HG03159 (cell line): ENCODE data around the gene KSR1.
A peak's percentile ranks its signal among the peaks of the same experiment; 100 is the strongest.

Source experiments
- ATAC-seq: cut with Tn5 transposase; IDR thresholded peaks from one replicate; pipeline ENCODE4 v1.9.1; 2021; ENCODE audit warnings: mild to moderate bottlenecking, moderate library complexity; ENCODE audit not compliant: unreplicated experiment

The KSR1 gene

DNA sequence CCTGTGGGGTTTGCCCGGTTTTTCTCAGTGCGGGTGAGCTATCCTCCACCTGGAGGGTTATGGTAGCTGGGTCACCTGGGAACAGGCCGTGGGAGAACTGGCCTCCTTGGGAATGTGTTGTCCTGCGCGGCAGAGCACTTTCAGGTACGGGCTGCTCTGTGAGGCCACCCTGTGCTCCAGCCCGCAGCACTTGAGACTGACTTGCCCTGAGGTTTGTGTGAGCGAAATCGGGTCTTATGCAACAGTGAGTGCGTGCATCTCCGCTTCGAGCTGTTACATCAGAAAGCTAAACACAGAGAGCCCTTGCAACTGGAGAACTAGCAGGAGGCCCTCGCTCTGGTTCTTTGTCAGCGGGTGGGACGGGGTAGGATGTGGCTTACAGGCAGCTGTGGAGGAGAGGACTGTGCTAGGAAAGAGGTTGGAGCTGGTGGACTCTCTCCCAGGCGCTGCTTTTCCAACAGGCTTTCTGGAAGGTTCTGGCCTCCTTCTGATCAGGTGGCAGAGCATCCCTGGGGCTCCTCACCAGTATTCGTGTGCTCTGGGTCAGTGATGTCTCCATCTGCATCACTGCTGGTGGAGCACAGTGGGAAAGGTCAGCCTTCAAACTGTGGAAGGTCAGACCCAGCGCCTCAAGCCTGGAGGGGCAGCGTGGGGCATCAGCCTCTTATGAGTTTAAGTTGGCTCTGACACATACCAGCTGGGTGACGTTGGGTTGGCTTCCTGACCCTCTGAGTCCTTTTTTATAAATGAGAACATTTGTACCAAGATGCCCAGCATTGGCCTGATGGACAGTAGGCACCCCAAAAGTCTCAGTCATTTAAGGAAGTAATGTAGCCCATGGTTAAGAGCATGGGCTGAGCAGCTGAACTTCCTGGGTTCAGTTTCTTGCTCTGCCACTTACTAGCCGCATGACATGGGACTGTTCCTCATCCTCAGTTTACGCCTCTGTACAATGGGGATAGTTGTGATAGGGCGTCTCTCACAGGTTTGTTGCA, 76.3 kb downstream of the KSR1 start:
- no peak for ATAC-seq

DNA sequence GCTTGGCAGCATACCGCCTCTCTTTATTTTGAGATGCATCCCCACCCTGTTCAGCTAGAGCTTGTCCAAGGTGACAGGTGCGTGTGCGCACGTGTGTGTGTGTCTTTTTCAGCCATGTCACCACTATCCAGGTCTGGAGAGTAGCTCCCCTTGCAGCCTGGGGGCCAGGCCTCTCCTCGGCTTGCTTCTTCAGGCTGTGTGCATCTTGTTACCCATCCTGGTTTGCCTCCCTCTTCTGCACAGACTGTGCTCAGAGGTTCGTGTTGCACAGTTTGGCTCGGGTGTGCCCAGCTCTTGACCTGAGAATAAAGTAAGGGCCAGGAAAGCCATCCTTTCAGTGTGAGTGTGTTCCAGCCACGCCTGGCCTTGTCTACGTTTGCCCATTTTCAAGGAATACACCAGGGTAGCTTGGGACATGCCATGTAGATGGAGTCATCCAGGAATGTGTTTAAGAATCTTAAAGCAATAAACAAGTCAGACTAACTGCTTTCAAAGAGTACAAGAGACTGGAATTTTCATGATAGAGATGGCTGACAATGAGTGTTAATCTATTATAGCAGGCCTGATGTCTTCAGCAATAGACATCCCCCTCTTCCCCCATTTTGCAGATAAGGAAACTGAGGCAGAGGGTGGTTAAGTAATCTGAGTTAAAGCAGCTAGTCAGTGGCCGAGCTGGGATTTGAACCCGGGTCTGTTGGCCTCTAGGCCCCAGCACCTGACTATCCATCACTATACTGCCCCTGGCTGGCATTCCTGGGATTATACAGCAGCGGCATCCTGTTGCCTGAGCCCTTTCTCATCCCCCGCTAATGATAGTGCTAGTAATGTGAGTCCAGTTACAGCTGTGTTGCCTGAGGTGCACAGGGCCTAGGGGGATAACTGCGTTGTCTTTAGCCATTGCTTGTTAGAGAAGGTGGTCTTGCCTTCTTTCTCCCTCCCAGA, 77.9 kb downstream of the KSR1 start:
- no peak for ATAC-seq

DNA sequence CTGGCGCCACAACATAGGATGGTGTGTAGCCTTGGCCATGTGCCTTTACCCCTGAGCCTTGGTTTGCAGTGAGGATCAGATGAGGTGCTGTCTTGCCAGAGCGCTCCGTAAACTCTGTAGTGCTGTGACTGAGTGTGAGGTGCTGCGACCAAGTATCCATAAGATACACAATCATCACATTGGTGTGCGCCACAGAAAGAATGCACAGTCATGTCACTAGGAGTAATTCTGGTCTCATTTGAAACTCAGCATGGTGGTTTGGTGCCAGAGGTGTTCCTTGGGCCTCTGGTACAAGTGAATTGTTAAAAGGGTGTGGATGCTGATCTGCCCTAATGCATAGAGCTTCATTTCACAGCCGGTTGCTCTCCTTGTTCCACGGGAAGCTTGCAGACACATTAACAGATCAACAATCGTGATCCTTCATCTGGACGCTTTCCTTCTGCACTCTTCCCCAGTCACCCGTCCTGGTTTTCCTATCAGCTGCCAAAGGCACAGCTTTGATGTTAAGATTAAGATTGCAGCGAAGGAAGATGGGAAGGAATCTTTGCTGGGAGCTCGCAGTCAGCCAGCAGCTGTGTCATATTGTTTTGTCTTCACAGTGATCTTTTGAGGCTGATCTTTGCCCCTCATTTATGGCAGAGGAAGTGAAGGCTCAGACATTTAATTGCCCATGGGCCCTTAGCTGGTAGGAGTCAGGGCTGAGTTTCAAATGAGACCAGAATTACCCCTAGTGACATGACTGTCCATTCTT, 79.1 kb downstream of the KSR1 start:
- ATAC-seq: no peak

DNA sequence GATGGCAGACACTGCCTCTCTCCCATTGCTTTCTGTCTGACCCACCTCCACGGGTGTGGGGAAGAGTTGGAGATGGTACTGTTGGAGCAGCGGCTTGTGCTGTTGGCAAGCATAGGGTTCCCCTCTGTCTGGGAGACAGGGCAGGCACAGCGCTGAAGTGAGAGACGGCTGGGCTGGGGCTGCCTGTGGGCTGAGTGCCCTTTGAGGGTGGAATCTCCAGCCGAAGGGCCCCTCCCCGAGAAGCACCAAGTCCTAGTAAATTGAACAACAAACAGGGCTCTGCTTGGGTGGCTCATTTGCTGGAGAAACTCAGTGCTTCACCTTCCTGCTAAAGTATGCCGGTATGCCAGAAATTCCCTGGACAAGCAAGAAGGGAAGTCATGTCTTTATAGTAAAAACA, 79.7 kb downstream of the KSR1 start:
- no peak for ATAC-seq

DNA sequence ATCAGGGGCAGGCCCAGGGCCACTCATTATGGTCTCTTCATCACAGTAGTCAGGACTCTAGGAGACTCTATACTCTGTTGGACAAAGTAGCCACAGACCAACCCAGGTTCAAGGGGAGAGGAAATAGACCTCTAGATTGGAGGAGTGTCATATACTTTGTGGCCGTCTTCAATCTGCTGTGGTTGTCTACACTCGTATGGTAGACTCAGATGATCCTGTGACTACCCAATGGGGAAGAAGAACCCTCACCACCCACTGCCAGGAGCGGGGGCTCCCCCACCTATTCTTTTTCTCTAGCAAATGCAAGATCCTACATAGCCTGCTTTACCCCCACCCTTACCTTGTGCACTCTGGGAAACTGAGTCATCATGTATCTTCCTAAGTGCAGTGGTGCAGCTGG, 80.5 kb downstream of the KSR1 start:
- ATAC-seq: no peak

DNA sequence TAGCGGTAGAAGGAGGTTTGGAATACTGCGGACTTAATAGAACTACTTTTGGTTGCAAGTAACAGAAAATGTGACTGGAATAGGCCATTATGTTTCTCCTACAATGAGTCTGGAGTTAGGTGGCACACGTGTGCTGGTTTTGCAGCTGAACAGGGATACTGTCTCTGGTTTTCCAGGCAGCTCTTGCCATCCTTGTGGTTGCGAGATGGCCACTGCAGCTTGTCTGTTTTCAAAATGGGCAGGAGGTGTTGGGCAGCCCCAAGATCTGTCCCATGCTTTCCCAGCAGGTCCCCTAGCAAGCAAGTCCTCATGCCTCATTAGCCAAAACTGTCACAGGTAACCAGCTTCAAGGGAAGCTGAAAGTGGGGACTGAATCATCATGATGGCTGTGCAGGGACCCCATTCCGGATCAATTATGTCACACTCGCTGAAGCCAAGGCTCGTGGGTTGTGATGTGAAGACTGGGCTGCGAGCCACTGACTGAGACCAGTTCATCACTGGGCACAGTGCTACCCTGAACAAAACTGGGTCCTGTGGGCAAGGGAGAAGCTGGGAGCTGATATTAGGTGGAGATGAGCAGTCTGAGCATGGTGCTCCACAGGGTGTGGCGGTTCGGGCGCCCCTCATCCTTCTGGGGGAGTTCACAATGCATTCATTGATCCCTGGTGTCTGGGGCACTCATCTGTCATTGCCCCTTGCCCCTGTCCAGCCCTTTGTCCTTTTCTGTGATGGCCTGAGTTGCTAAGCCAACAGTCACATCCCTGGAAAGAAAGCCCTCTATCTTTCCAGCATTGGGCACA, 82.1 kb downstream of the KSR1 start:
- ATAC-seq: no peak

DNA sequence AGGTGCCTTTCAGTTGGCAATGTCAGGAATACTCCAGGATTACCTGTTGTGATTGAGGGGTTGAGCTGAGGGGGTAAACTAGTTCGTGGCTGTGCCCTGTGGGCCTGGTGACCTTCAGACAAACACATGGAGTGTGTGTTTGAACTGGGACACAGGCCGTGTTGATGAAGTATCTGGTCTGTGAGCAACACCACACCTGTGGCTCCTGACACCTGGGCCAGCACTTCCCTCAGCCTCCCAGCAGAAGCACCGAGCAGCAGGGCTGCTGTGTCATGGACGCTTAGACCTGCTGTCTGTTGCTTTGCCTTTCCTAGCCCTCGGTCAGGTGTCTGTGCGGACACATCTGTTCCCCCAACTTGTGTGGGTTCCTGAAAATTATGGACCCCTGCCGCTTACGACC, 82.9 kb downstream of the KSR1 start:
- no peak for ATAC-seq

DNA sequence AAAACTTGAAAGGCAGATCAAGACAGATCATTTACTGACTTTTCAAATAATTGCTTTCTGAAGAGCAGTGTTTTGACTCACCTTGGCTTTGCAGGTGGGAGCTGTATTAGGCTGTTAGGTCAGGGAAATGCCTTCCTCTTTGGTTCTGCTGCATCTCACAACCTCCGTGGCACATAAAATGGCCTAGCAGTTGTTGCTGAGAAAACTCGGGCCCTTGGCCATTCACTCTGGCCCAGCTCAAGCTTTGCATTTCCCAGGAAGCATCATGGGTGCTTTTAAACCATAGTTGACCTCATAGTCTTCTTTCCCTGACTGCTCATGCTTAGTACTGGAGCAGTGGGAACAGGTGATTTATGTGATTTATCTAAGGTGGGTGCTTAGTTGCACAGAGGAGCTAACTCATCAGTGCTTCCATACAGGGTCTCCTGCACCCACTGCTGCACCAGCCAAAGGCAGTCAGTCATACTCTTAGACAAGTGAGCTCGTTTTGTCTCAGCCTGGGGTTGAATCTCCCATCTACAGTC, 83.6 kb downstream of the KSR1 start:
- no peak for ATAC-seq

DNA sequence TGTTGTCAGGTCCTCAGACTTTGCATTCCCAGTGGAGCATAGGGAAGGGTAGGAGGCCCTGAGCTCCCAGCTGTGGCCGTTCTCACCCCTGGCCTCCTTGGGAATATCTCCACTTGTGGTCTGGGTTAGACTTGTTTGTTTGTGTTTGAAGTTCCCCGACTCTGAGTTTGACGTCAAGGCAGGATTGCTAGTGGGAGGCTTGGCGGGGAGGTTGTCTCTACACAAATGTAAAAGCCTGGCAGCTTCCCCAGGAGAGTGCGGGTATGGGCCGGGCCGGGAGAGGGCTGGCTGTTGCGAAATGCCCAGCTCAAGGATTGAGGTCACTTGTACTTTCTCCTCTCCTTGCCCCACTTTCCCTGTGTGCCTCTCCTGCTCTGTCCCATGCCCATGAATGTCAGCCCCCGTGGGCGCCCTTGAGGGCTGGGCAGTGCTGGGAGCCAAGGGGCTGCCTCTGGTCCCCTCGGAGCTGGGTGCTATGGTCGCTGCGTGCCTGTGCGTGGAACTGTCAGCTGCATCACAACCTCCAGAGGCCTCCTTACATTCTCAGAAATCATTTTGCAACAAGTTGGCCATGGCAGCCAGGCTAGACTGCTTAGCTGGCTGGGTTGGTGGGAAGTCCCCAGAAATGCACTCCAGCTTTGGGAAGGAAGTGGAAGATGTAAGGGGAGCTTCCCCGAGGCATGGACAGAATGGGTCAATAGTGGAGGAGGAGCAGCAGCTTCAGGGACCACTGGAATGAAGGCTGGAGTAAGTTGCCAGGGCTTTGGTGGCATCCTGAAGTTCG, 84.3 kb downstream of the KSR1 start:
- no peak for ATAC-seq

DNA sequence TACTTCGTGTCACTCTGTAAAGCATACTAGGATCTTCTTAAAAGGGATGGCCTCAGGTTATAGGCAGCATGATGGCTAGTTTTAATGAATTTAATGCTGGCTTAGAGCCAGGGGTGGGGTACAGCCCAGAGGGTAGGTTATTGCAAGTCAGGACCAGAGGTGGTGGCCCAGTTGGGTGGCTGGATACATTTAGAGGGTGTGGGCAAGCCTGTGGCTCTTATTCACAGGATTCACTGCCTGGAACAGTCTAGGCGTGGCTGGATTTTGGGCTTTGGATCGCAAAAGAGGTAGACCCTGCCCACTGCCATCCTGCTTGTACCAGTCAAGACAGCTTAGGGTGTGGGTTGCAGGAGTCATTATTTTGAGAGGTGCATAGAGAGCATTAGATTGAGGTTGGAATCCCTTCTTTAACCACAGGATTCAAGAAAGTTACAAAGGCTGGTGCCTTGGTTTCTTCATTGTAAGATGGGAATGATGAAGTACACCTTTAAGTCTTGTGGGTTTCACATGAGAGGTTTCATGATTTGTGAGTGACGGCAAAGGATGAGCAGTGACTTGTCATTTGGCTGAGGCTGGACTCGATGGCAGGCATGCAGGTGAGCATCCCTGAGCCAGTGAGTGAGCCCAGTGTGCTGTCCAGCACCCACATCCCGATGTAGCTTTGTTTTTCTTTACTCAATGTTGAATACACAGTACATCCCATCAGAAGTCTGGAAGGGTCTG, 85.2 kb downstream of the KSR1 start:
- no peak for ATAC-seq

DNA sequence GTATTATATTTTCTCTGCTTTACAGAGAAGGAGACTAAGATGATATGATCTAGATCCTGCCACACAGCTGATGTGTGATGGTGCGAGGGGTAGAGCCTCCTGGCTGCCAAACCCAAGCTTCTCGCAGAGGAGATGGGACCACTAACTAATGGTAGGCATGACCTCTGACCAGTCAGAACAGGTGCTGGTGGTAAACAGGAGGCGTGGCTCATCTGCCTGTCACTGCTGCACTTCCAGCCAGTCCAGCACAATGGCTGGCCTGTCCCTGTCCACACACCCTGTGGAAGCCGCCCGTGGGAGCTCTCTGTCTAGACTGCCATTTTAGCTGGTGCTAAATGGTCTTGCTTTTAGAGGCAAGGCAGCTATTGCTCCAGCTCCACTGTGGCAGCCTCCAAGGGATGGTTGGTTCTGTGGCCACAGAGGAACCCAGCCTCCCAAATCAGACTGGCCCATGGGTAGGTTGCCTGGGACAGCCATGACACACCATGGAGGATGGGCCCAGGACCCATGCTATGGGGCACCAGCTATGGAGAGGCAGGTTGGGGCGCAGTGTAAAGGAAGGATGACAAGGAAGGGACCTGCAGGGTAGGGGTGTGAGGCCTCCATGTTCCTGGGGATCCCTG, 86.7 kb downstream of the KSR1 start:
- ATAC-seq: no peak

DNA sequence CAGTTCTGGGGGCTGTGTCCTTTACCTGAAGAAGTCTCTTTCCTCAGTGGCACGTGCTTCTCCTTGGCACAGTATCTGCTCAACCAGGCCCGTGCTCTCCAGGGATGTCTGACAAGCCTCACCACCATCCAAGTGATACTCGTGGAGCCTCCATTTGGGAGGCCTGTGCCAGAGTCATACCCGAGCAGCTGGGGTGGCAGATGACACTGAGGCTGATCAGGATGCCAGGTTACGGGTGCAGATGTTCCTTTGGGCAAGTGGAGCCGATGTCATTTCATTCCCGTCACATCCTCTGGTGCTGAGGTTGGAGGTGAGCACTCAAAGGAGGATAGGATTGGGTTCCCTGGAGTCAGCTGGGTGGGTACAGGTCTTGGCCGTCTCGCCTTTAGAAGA, 87.2 kb downstream of the KSR1 start:
- ATAC-seq: no peak

DNA sequence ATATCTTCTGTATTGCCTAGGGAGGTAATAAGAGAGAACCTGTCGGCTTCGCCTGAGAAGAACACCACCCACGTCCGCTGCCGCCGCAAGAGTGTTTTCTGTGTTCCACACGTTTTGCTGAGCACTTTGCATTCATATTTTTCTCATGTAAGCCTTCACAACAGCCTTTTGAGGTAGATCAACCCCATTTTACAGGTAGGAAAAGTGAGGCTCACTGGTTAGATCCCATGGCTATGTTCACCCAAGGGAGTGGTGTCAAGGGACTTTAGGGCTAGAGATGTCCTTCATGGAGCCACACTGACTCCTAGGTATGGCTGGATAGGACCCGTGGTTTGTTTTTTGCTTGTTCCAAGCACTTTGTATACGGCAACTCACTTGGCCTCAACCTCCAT, 87.7 kb downstream of the KSR1 start:
- ATAC-seq: no peak

DNA sequence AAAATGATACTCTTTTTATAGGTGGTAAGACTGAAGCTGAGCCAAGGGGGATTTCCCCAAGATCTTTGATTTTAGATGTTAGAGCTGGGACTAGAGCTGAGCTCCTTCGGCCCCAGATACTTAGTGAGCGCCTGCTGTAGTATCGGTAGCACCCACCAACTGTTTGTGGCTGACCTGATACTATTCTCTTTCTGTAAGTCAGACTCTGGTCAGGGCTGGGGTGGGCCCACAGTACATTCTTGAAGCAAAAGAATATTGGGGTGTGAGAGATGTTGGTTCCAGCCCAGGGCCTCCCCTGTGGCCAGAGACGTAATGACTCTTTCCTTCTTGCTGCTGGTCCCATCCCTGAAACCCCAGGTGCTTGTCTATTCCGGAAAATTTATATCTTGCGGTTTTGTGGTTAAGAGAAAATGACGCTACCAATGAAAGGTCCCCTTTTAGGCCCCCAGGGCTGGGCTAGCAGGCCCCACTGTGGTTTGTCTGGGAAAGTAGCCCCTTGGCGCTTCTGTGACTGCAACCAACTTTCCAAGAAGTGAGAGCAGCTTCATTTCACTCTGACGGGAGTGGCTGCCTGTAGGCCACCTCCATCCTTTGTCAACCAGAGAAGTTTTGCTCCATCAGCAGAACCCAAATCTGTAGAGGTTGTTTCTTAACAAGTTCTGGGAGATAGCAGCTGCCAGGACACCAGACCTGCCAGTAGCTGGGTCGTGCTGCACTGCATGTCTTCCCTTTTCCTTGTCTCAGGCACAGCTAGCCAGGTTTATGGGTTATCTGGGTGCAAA, 88.3 kb downstream of the KSR1 start:
- peak; percentile 85 for ATAC-seq

DNA sequence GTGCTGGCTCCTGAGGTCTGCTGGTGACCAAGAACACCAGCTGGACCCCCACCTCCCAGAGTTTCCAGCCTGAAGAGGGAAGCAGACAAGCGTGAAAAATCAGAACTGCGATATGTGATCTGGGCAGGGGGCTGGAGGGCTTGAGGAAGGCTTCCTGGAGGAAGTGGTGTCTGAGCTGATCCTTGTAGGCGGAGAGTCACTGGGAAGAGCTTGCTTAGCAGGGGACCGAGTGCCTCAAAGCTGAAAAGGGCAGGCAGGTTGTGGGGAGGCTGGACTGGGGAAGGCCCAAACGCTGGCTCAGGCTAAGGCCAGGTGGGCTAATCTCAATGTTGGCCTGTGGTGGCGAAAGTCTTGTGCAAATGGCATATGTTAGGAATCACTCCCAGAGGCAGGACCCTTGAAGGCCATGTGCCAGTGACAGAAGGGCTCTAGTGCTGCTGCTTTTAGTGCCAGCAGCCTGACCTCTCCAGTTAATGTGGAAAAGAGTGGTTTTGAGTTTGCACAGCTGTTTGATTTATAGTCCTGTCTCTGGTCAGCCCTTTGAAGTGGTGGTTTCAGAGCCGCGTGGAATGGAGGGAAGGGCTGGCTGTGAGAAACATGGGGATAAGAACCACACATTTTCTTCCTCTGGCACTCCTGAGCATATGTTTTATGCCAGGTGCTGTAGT, 89.4 kb downstream of the KSR1 start:
- ATAC-seq: no peak

DNA sequence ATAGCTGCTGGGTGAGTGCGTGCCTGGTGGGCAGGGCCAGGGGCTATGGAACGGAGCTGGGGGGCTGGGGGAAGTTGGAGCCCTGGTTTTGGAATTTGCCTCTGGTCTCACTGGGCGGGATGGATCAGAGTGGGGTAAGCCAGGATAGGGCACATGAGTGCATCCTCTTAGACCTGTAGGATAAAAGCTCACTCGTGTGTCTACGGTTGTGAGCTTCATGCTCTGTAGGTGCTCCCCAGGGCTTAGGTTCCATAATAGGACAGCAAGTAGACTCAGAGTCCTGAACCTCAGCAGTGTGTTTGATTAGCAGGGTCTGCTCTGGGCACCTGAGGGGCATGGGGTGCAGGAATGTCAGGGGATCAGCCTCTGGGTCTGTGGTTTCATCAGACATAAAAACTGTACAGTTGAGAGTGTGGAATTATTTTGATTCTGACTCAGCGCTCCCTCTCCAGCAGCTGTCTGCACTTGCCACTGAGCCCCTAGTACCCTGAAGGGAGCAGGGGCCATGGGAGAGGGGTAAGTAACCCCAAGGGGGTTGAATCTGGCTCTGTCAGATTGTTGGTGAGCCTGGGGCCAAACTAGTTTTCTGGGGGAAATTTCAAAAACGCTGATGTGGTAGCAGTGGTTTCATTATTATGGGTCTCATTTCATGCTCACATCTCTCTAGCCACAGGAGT, 90.5 kb downstream of the KSR1 start:
- no peak for ATAC-seq
